HUES48 (cell line): ENCODE data around the gene FAM177A1.
"Not testable (repeated sequence)": the region's sequence is repeated elsewhere in the genome, so short reads cannot be mapped to it uniquely, and the experiment has no call there.

Experiments
- H3K27ac ChIP-seq: one replicate; pipeline ENCODE4 v1.7.0; 2013; ENCODE audit warnings: low read depth, low read length, inconsistent platforms
- H3K27me3 ChIP-seq: 2 replicates; pipeline ENCODE4 v1.6.1; 2013; ENCODE audit warnings: mild to moderate bottlenecking, low read length; ENCODE audit not compliant: control insufficient read depth, insufficient read depth
- H3K36me3 ChIP-seq: 2 replicates; pipeline ENCODE4 v1.6.1; 2013; ENCODE audit warnings: low read length; ENCODE audit not compliant: control insufficient read depth, insufficient read depth
- H3K4me1 ChIP-seq: 2 replicates; pipeline ENCODE4 v1.6.1; 2013; ENCODE audit warnings: mild to moderate bottlenecking, low read length; ENCODE audit not compliant: control insufficient read depth, insufficient read depth
- H3K4me3 ChIP-seq: 2 replicates; pipeline ENCODE4 v1.5.1; 2013; ENCODE audit warnings: mild to moderate bottlenecking, low read depth, low read length
- H3K9ac ChIP-seq: 2 replicates; pipeline ENCODE4 v1.6.1; 2013; ENCODE audit warnings: mild to moderate bottlenecking, low read depth, low read length, moderate library complexity
- H3K9me3 ChIP-seq: 2 replicates; pipeline ENCODE4 v1.6.1; 2013; ENCODE audit warnings: low read length; ENCODE audit not compliant: control insufficient read depth, insufficient read depth

Gene FAM177A1

GRCh38 chr14:35046048-35046750 lies at the start of gene FAM177A1:
Gene FAM177A1, plus strand, starts transcription at chr14:35046272. Its CDS starts 192 bp downstream, at chr14:35046464.
- H3K4me1 ChIP-seq = no peaks in the 10 kb centered on the region
- no peaks in the 10 kb centered on the region for H3K36me3 ChIP-seq
- H3K9ac ChIP-seq = peak within 1 kb of the TSS; percentile 86
- peak within 1 kb of the TSS; percentile 91 for H3K27ac ChIP-seq
- H3K4me3 ChIP-seq = peak within 1 kb of the TSS; percentile 92
- H3K27me3 ChIP-seq = no peaks in the 10 kb centered on the region
- no peaks in the 10 kb centered on the region for H3K9me3 ChIP-seq

GRCh38 chr14:34997762-34998161 lies 48.3 kb upstream of the FAM177A1 start:
- no peak overlapping the region for H3K4me3 ChIP-seq
- H3K27ac ChIP-seq = no peak overlapping the region
- H3K9me3 ChIP-seq = no peaks in the 10 kb centered on the region
- H3K4me1 ChIP-seq = no peaks in the 10 kb centered on the region
- no peaks in the 10 kb centered on the region for H3K27me3 ChIP-seq
- H3K9ac ChIP-seq = no peak overlapping the region
- peaks cover 19% of the 10 kb centered on the region for H3K36me3 ChIP-seq

GRCh38 chr14:34999500-34999899 lies 46.6 kb upstream of the FAM177A1 start:
- no peak overlapping the region for H3K9ac ChIP-seq
- no peak overlapping the region for H3K27ac ChIP-seq
- H3K36me3 ChIP-seq = peaks cover 28% of the 10 kb centered on the region
- no peaks in the 10 kb centered on the region for H3K4me1 ChIP-seq
- H3K4me3 ChIP-seq = no peak overlapping the region
- no peaks in the 10 kb centered on the region for H3K27me3 ChIP-seq
- H3K9me3 ChIP-seq = no peaks in the 10 kb centered on the region

GRCh38 chr14:35001621-35002020 lies 44.5 kb upstream of the FAM177A1 start:
- Histone ChIP-seq H3K27me3 (no peaks in the 10 kb centered on the region), H3K36me3 (peaks cover 33% of the 10 kb centered on the region), H3K9ac (no peak overlapping the region), H3K27ac (no peak overlapping the region), H3K4me1 (no peaks in the 10 kb centered on the region), H3K4me3 (no peak overlapping the region), H3K9me3 (no peaks in the 10 kb centered on the region)

- H3K27ac ChIP-seq = no peak overlapping the region
- H3K9ac ChIP-seq = no peak overlapping the region
- no peaks in the 10 kb centered on the region for H3K9me3 ChIP-seq
- H3K4me1 ChIP-seq = no peaks in the 10 kb centered on the region
- H3K4me3 ChIP-seq = no peak overlapping the region
- H3K36me3 ChIP-seq = peaks cover 39% of the 10 kb centered on the region
- H3K27me3 ChIP-seq = no peaks in the 10 kb centered on the region
These were observed 41.2 kb upstream of the FAM177A1 start for GRCh38 chr14:35004839-35005238.

GRCh38 chr14:35016568-35016967 lies 29.5 kb upstream of the FAM177A1 start:
- Histone ChIP-seq H3K27ac (no peak overlapping the region), H3K36me3 (peaks cover 76% of the 10 kb centered on the region), H3K4me3 (no peak overlapping the region), H3K9ac (no peak overlapping the region), H3K9me3 (no peaks in the 10 kb centered on the region), H3K27me3 (no peaks in the 10 kb centered on the region), H3K4me1 (no peaks in the 10 kb centered on the region)

- no peak overlapping the region for H3K4me3 ChIP-seq
- no peaks in the 10 kb centered on the region for H3K4me1 ChIP-seq
- H3K27ac ChIP-seq = no peak overlapping the region
- no peaks in the 10 kb centered on the region for H3K27me3 ChIP-seq
- H3K36me3 ChIP-seq = peaks cover 68% of the 10 kb centered on the region
- H3K9ac ChIP-seq = no peak overlapping the region
- no peaks in the 10 kb centered on the region for H3K9me3 ChIP-seq
These were observed 25.4 kb upstream of the FAM177A1 start for GRCh38 chr14:35020713-35021112.

GRCh38 chr14:35028435-35028834 lies 17.6 kb upstream of the FAM177A1 start:
- Histone ChIP-seq H3K4me3 (no peak overlapping the region), H3K9ac (no peak overlapping the region), H3K9me3 (no peaks in the 10 kb centered on the region; the same call in 1 of the 2 replicates), H3K27me3 (no peaks in the 10 kb centered on the region), H3K27ac (no peak overlapping the region), H3K36me3 (peaks cover 45% of the 10 kb centered on the region), H3K4me1 (no peaks in the 10 kb centered on the region)

GRCh38 chr14:35032562-35032961 lies 13.5 kb upstream of the FAM177A1 start:
- no peak overlapping the region for H3K9ac ChIP-seq

GRCh38 chr14:35034440-35034833 lies 11.6 kb upstream of the FAM177A1 start:
- Histone ChIP-seq H3K27ac (no peak overlapping the region), H3K9ac (no peak overlapping the region), H3K36me3 (peaks cover 6% of the 10 kb centered on the region), H3K27me3 (no peaks in the 10 kb centered on the region), H3K4me3 (no peak overlapping the region), H3K4me1 (no peaks in the 10 kb centered on the region), H3K9me3 (peaks cover 6% of the 10 kb centered on the region; the same call in 1 of the 2 replicates)

More at GRCh38 chr14:35032562-35032961, 13.5 kb upstream of the FAM177A1 start:
- Histone ChIP-seq H3K4me1 (no peaks in the 10 kb centered on the region), H3K4me3 (no peak overlapping the region), H3K27me3 (no peaks in the 10 kb centered on the region), H3K27ac (no peak overlapping the region), H3K36me3 (peaks cover 23% of the 10 kb centered on the region), H3K9me3 (peaks cover 6% of the 10 kb centered on the region; the same call in 1 of the 2 replicates)

- not testable (repeated sequence) for H3K9me3 ChIP-seq, H3K4me1 ChIP-seq, H3K4me3 ChIP-seq, H3K36me3 ChIP-seq, H3K9ac ChIP-seq, H3K27me3 ChIP-seq, H3K27ac ChIP-seq
These were observed 11.0 kb upstream of the FAM177A1 start for GRCh38 chr14:35034944-35035554.
